Kidney epithelial cell (primary cell): ENCODE data around the gene OR2V2. TPM values are rescaled to one million over a fixed set of nuclear protein-coding genes. Genes with fewer than 3 reads are reported as not detected.
A peak's percentile ranks its signal among the peaks of the same experiment; 100 is the strongest.
"Not testable (repeated sequence)": the region's sequence is repeated elsewhere in the genome, so short reads cannot be mapped to it uniquely, and the experiment has no call there.

Experiments
- DNase-seq: peaks from one replicate; pipeline ENCODE4 v3.0.0-alpha.2; 2010; ENCODE audit warnings: low read depth
- H3K27me3 ChIP-seq: 2 replicates; pipeline ENCODE4 v1.6.0; 2011; ENCODE audit warnings: low read length; ENCODE audit not compliant: control insufficient read depth, insufficient read depth
- H3K36me3 ChIP-seq: 2 replicates; pipeline ENCODE4 v1.5.1; 2011; ENCODE audit warnings: low read length; ENCODE audit not compliant: control insufficient read depth, insufficient read depth
- H3K4me3 ChIP-seq: 2 replicates; pipeline ENCODE4 v1.5.1; 2011; ENCODE audit warnings: low read depth, mild to moderate bottlenecking, control low read depth, low read length
- total RNA-seq: library from RNA; depleted of rRNA; stranded (reverse); fragments of >200 nt; gene quantifications from 2 replicates; pipeline ENCODE4 v1.2.3, GENCODE V29; 2015
- TF ChIP-seq, protein P1 (sequence below): IDR thresholded peaks from 2 replicates; pipeline ENCODE4 v1.5.1; 2011; ENCODE audit warnings: mild to moderate bottlenecking, moderate library complexity, low read length, control low read depth, inconsistent platforms; ENCODE audit not compliant: insufficient read depth, poor library complexity, severe bottlenecking

Gene OR2V2
- total RNA-seq, 1 donor from 2014 or later, result not detected

- no peak for DNase-seq
- no peak overlapping the region for H3K4me3 ChIP-seq
- TF ChIP-seq, protein P1, sequence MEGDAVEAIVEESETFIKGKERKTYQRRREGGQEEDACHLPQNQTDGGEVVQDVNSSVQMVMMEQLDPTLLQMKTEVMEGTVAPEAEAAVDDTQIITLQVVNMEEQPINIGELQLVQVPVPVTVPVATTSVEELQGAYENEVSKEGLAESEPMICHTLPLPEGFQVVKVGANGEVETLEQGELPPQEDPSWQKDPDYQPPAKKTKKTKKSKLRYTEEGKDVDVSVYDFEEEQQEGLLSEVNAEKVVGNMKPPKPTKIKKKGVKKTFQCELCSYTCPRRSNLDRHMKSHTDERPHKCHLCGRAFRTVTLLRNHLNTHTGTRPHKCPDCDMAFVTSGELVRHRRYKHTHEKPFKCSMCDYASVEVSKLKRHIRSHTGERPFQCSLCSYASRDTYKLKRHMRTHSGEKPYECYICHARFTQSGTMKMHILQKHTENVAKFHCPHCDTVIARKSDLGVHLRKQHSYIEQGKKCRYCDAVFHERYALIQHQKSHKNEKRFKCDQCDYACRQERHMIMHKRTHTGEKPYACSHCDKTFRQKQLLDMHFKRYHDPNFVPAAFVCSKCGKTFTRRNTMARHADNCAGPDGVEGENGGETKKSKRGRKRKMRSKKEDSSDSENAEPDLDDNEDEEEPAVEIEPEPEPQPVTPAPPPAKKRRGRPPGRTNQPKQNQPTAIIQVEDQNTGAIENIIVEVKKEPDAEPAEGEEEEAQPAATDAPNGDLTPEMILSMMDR, result no peak
- H3K36me3 ChIP-seq, result no peaks in the 10 kb centered on the region
- peaks cover 6% of the 10 kb centered on the region for H3K27me3 ChIP-seq
Measured at GRCh38 chr5:181112476-181112875, 34.9 kb upstream of the OR2V2 start.

DNA sequence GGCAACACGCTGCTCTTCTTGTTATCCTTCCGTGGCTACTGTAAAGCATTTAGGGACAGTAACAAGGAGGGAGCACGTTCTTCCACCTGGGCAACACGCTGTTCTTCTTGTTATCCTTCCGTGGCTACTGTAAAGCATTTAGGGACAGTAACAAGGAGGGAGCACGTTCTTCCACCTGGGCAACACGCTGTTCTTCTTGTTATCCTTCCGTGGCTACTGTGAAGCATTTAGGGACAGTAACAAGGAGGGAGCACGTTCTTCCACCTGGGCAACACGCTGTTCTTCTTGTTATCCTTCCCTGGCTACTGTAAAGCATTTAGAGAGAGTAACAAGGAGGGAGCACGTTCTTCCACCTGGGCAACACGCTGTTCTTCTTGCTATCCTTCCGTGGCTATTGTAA is 33.8 kb upstream of the OR2V2 start:
- DNase-seq, H3K4me3 ChIP-seq, H3K27me3 ChIP-seq, H3K36me3 ChIP-seq: not testable (repeated sequence)

GRCh38 chr5:181114284-181114843 is 33.0 kb upstream of the OR2V2 start:
- no peaks in the 10 kb centered on the region for H3K36me3 ChIP-seq
- peak overlapping the region; percentile 25 for H3K4me3 ChIP-seq
- TF ChIP-seq, protein P1, result no peak
- DNase-seq, result no peak
- peaks cover 6% of the 10 kb centered on the region for H3K27me3 ChIP-seq

GRCh38 chr5:181114844-181115778 is 32.3 kb upstream of the OR2V2 start:
- TF ChIP-seq, protein P1, result no peak
- peak; percentile 63 for DNase-seq
- Histone ChIP-seq H3K27me3 (peaks cover 6% of the 10 kb centered on the region), H3K36me3 (no peaks in the 10 kb centered on the region), H3K4me3 (peak overlapping the region; percentile 25)

- no peak for DNase-seq
- Histone ChIP-seq H3K36me3 (no peaks in the 10 kb centered on the region), H3K27me3 (peaks cover 6% of the 10 kb centered on the region), H3K4me3 (no peak overlapping the region)
- TF ChIP-seq, protein P1, result no peak
Measured at GRCh38 chr5:181118369-181118768, 29.0 kb upstream of the OR2V2 start.

DNA sequence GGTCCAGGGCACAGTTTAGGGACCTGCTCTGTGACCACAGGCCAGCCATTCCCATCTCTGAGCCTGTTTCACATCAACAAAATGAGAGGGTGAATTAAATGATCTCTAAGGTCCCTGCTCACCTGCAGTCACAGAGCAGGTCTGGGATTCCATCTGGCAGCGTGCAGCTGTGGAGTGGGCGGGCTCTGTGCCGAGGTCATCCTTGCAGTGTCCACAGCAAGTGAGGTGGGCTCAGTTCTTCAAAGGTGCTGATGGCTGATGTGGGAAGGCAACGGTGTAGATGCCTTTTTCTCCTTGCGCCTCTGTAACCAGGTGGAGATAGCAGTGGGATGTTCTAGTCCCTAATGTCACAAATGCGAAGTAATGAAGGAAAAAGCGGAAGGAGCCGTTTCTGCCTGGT is 28.3 kb upstream of the OR2V2 start:
- Histone ChIP-seq H3K27me3 (peaks cover 6% of the 10 kb centered on the region), H3K36me3 (no peaks in the 10 kb centered on the region), H3K4me3 (no peak overlapping the region)
- no peak for DNase-seq
- TF ChIP-seq, protein P1, result no peak
